NT2/D1 (cell line): ENCODE data around the gene CCDC89.

Source experiments
- SUZ12 ChIP-seq: IDR thresholded peaks from 2 replicates; pipeline ENCODE4 v1.6.1; 2011; ENCODE audit not compliant: insufficient read length, insufficient read depth; ENCODE audit errors: extremely low read depth
- YY1 ChIP-seq: IDR thresholded peaks from 2 replicates; pipeline ENCODE4 v1.6.1; 2011; ENCODE audit not compliant: insufficient read length, insufficient read depth
- ZNF274 ChIP-seq: IDR thresholded peaks from 2 replicates; pipeline ENCODE4 v1.6.1; 2011; ENCODE audit warnings: mild to moderate bottlenecking, low read depth, low read length

DNA sequence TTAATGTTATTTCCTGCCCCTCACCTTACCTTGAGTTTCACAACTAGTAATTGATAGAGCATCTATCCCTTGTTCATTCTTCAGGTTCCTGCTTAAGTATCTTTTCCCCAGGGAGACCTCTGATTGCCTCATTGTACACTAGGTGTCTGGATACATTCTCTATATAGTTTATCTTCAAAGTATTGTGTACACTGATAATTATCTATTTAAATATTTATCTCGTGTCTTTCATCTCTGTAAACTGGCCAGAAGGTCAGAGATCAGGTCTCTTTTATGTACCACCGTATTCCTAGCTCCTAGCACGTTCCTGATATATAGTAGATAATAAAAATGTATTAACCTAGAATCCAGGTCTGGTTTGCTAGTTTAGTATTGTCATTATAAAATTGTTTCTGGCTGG, 51.2 kb downstream of the CCDC89 start:
- TF ChIP-seq ZNF274 (no peak), SUZ12 (no peak), YY1 (no peak)
